Activated naive CD8-positive, alpha-beta T cell (primary cell): ENCODE measurements around the gene CCDC9.

Experiments used
- H3K27ac Mint-ChIP-seq: one replicate; pipeline ENCODE4 v1.8.0; 2021; ENCODE audit warnings: mixed read lengths
- H3K27me3 Mint-ChIP-seq: one replicate; pipeline ENCODE4 v1.8.0; 2021; ENCODE audit warnings: mixed read lengths
- H3K36me3 Mint-ChIP-seq: one replicate; pipeline ENCODE4 v1.8.0; 2021; ENCODE audit warnings: mixed read lengths
- H3K4me1 Mint-ChIP-seq: one replicate; pipeline ENCODE4 v1.8.0; 2021; ENCODE audit warnings: low read depth, mixed read lengths
- H3K4me3 Mint-ChIP-seq: one replicate; pipeline ENCODE4 v1.8.0; 2021; ENCODE audit warnings: mild to moderate bottlenecking, mixed read lengths
- H3K9me3 Mint-ChIP-seq: one replicate; pipeline ENCODE4 v1.8.0; 2021; ENCODE audit warnings: low read depth, mixed read lengths

CCDC9 gene

GRCh38 chr19:47255879-47256692 is at the start of gene CCDC9:
Gene CCDC9 (plus strand): TSS chr19:47256525. CDS start chr19:47258401, 1,876 bp downstream.
- Mint-ChIP-seq H3K36me3 (peaks cover 8% of the 10 kb centered on the region), H3K27ac (peak within 1 kb of the TSS; percentile 88), H3K4me3 (peak within 1 kb of the TSS; percentile 90), H3K9me3 (no peaks in the 10 kb centered on the region), H3K27me3 (no peaks in the 10 kb centered on the region), H3K4me1 (peaks cover 31% of the 10 kb centered on the region)

- Mint-ChIP-seq H3K4me3 (no peak overlapping the region), H3K4me1 (peaks cover 17% of the 10 kb centered on the region), H3K27me3 (no peaks in the 10 kb centered on the region), H3K27ac (peak overlapping the region; percentile 19), H3K9me3 (no peaks in the 10 kb centered on the region), H3K36me3 (peaks cover 5% of the 10 kb centered on the region)
These were observed 46.8 kb upstream of the CCDC9 start for GRCh38 chr19:47209319-47210179.

- Mint-ChIP-seq H3K4me3 (no peak overlapping the region), H3K4me1 (peaks cover 17% of the 10 kb centered on the region), H3K27me3 (no peaks in the 10 kb centered on the region), H3K9me3 (no peaks in the 10 kb centered on the region), H3K36me3 (peaks cover 5% of the 10 kb centered on the region), H3K27ac (peak overlapping the region; percentile 90)
These were observed 46.2 kb upstream of the CCDC9 start for GRCh38 chr19:47210180-47210490.

- Mint-ChIP-seq H3K27ac (peak overlapping the region; percentile 90), H3K4me3 (peak overlapping the region; percentile 46), H3K4me1 (peaks cover 14% of the 10 kb centered on the region)
These were observed 45.5 kb upstream of the CCDC9 start for GRCh38 chr19:47210689-47211316.

GRCh38 chr19:47215581-47215980 is 40.7 kb upstream of the CCDC9 start:
- H3K4me3 Mint-ChIP-seq: no peak overlapping the region
- H3K36me3 Mint-ChIP-seq: peaks cover 3% of the 10 kb centered on the region
- H3K27me3 Mint-ChIP-seq: no peaks in the 10 kb centered on the region
- no peak overlapping the region for H3K27ac Mint-ChIP-seq
- peaks cover 7% of the 10 kb centered on the region for H3K4me1 Mint-ChIP-seq
- no peaks in the 10 kb centered on the region for H3K9me3 Mint-ChIP-seq

More at GRCh38 chr19:47210689-47211316, 45.5 kb upstream of the CCDC9 start:
- Mint-ChIP-seq H3K27me3 (no peaks in the 10 kb centered on the region), H3K9me3 (no peaks in the 10 kb centered on the region), H3K36me3 (peaks cover 5% of the 10 kb centered on the region)

GRCh38 chr19:47221080-47221841 is 35.1 kb upstream of the CCDC9 start:
- Mint-ChIP-seq H3K36me3 (no peaks in the 10 kb centered on the region), H3K27me3 (no peaks in the 10 kb centered on the region), H3K9me3 (no peaks in the 10 kb centered on the region), H3K27ac (no peak overlapping the region), H3K4me3 (no peak overlapping the region), H3K4me1 (peaks cover 4% of the 10 kb centered on the region)

- H3K36me3 Mint-ChIP-seq: no peaks in the 10 kb centered on the region
- H3K27me3 Mint-ChIP-seq: no peaks in the 10 kb centered on the region
- no peaks in the 10 kb centered on the region for H3K9me3 Mint-ChIP-seq
- no peak overlapping the region for H3K4me3 Mint-ChIP-seq
- no peak overlapping the region for H3K27ac Mint-ChIP-seq
- peaks cover 7% of the 10 kb centered on the region for H3K4me1 Mint-ChIP-seq
These were observed 34.4 kb upstream of the CCDC9 start for GRCh38 chr19:47221890-47222289.

GRCh38 chr19:47225746-47226425 is 30.4 kb upstream of the CCDC9 start:
- Mint-ChIP-seq H3K27ac (peak overlapping the region; percentile 78), H3K9me3 (no peaks in the 10 kb centered on the region), H3K36me3 (no peaks in the 10 kb centered on the region), H3K4me1 (peaks cover 13% of the 10 kb centered on the region), H3K4me3 (peak overlapping the region; percentile 68), H3K27me3 (no peaks in the 10 kb centered on the region)

GRCh38 chr19:47226426-47227351 is 29.6 kb upstream of the CCDC9 start:
- no peaks in the 10 kb centered on the region for H3K36me3 Mint-ChIP-seq
- H3K9me3 Mint-ChIP-seq: no peaks in the 10 kb centered on the region
- H3K27me3 Mint-ChIP-seq: no peaks in the 10 kb centered on the region
- H3K27ac Mint-ChIP-seq: peak overlapping the region; percentile 76
- H3K4me3 Mint-ChIP-seq: peak overlapping the region; percentile 79
- H3K4me1 Mint-ChIP-seq: peaks cover 18% of the 10 kb centered on the region

GRCh38 chr19:47227352-47228167 is 28.8 kb upstream of the CCDC9 start:
- Mint-ChIP-seq H3K36me3 (no peaks in the 10 kb centered on the region), H3K27ac (peak overlapping the region; percentile 77), H3K27me3 (no peaks in the 10 kb centered on the region), H3K4me3 (peak overlapping the region; percentile 75), H3K9me3 (no peaks in the 10 kb centered on the region), H3K4me1 (peaks cover 25% of the 10 kb centered on the region)

- Mint-ChIP-seq H3K27ac (no peak overlapping the region), H3K4me3 (no peak overlapping the region), H3K9me3 (no peaks in the 10 kb centered on the region), H3K36me3 (no peaks in the 10 kb centered on the region), H3K27me3 (no peaks in the 10 kb centered on the region), H3K4me1 (peaks cover 30% of the 10 kb centered on the region)
These were observed 28.0 kb upstream of the CCDC9 start for GRCh38 chr19:47228168-47228936.
